Activated CD4-positive, alpha-beta T cell treated with anti-CD3 and anti-CD28 coated beads for 36 hours (primary cell): Measurements from ENCODE around the gene INTS13. TPM values are rescaled to one million over a fixed set of nuclear protein-coding genes. Genes with fewer than 3 reads are reported as not detected.
"Not testable (repeated sequence)": the region's sequence is repeated elsewhere in the genome, so short reads cannot be mapped to it uniquely, and the experiment has no call there.

Source experiments
- ATAC-seq: fragments of 200-7000 bp; cut with Tn5 transposase; one replicate; pipeline ENCODE4 v1.10.0; 2021; ENCODE audit warnings: mild to moderate bottlenecking, moderate library complexity
- CTCF ChIA-PET: fragments of 350-600 bp; sonication (Branson Sonifier 250); formaldehyde crosslinking; loops from one replicate; lab custom pipeline; 2021; ENCODE audit warnings: antibody characterized with exemption; lab: Charles Lee
- POLR2A ChIA-PET: fragments of 350-600 bp; sonication (Branson Sonifier 250); formaldehyde crosslinking; loops from one replicate; lab custom pipeline; 2021; ENCODE audit warnings: antibody characterized with exemption, inconsistent platforms; lab: Charles Lee
- DNase-seq: peaks from one replicate; pipeline ENCODE4 v3.0.0-alpha.2; 2020
- H3K27ac Mint-ChIP-seq: one replicate; pipeline ENCODE4 v1.8.0; 2021; ENCODE audit warnings: mixed read lengths
- H3K27me3 Mint-ChIP-seq: one replicate; pipeline ENCODE4 v1.8.0; 2021; ENCODE audit warnings: mixed read lengths
- H3K36me3 Mint-ChIP-seq: one replicate; pipeline ENCODE4 v1.8.0; 2021; ENCODE audit warnings: low read depth, mixed read lengths
- H3K4me1 Mint-ChIP-seq: one replicate; pipeline ENCODE4 v1.8.0; 2021; ENCODE audit warnings: mixed read lengths
- H3K4me3 Mint-ChIP-seq: one replicate; pipeline ENCODE4 v1.8.0; 2021; ENCODE audit warnings: mild to moderate bottlenecking, moderate library complexity, mixed read lengths
- H3K9me3 Mint-ChIP-seq: one replicate; pipeline ENCODE4 v1.8.0; 2021; ENCODE audit warnings: low read depth, mixed read lengths
- intact Hi-C, 2 experiments: fragments of 100-400 bp; cut with DNase I in 1 of 2; cut with micrococcal nuclease in 1 of 2; formaldehyde crosslinking; loops; one replicate each; pipeline versions ENCODE4 v1.14.2 to v1.15.1; 2022 to 2024; cut with DNase I, micrococcal nuclease
- total RNA-seq, 2 experiments: library from RNA; stranded (reverse); gene quantifications; one replicate each; pipeline ENCODE4 v1.2.3, GENCODE V29; 2021

INTS13 gene
- total RNA-seq, 2 experiments from 2014 or later = 66.3 to 71.5 TPM

GRCh38 chr12:26935636-26936378 is 2.0 kb downstream of the INTS13 start:
- Mint-ChIP-seq H3K9me3 (no peaks in the 10 kb centered on the region), H3K4me1 (peaks cover 47% of the 10 kb centered on the region), H3K27me3 (no peaks in the 10 kb centered on the region), H3K27ac (peak overlapping the region; percentile 99), H3K4me3 (peak overlapping the region; percentile 98), H3K36me3 (peaks cover 35% of the 10 kb centered on the region)
- intact Hi-C loops = loop anchor here (1.0 to 10.0 kb wide), 5 partner anchors 241 to 1884 kb away; partner anchors contain the start of gene MRPS35 (in 1 of the 2)
- ChIA-PET CTCF (interaction anchor here (0.9 to 1.2 kb wide), 3 partner anchors 10 to 79 kb away, joined by 3 to 4 read pairs (median 3); no protein-coding TSS in a partner anchor), POLR2A (no interaction called here)
- DNase-seq (peak; percentile 54), ATAC-seq (no peak)

DNA sequence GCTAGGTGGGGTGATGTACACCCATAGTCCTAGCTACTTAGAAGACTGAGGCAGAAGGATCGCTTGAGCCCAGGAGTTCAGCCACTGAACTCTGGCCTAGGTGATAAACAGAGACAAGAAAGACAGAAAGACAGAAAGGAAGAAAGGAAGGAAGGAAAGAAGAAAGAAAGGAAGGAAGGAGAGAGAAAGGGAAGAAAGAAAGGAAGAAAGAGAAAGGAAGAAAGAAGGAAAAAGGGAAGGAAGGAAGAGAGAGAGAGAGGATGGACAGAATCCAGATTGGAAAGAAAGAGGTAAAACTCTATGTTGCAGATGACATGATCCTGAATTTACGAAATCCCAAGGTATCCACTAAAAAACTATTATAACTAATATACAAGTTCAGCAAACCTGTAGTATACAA is 8.2 kb downstream of the INTS13 start:
- intact Hi-C loops = no loop called here
- DNase-seq = no peak
- Mint-ChIP-seq H3K36me3 (peaks cover 61% of the 10 kb centered on the region), H3K9me3 (no peaks in the 10 kb centered on the region), H3K4me1 (peaks cover 29% of the 10 kb centered on the region), H3K27me3 (no peaks in the 10 kb centered on the region), H3K27ac (no peak overlapping the region), H3K4me3 (no peak overlapping the region)
- POLR2A ChIA-PET = no interaction called here
- CTCF ChIA-PET = no interaction called here
- no peak for ATAC-seq

DNA sequence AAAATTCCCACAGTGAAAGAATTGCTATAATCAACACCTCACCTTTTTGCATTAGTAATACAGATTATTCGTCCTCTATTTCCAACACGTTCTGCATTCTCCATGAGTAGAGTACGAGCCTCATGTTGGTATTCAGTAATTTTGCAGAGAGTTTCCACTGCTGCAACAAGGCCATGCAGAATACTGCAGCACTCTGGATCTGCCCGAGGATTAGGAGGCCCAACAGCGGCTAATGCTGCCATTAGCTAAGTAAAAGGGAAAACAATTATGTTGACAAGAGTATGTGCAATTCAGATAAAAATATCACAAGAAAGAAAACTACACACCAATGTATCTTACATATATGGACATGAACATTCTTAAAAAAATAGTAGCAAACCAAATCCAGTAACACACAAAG is 9.1 kb downstream of the INTS13 start:
- intact Hi-C loops = no loop called here
- Mint-ChIP-seq H3K27me3 (no peaks in the 10 kb centered on the region), H3K9me3 (no peaks in the 10 kb centered on the region), H3K36me3 (peaks cover 57% of the 10 kb centered on the region), H3K4me1 (peaks cover 22% of the 10 kb centered on the region), H3K27ac (no peak overlapping the region), H3K4me3 (no peak overlapping the region)
- CTCF ChIA-PET = interaction anchor here (0.6 to 0.8 kb wide), 2 partner anchors 9 to 31 kb away, joined by 3 to 4 read pairs; no protein-coding TSS in a partner anchor
- POLR2A ChIA-PET = no interaction called here
- ATAC-seq (no peak), DNase-seq (no peak)

GRCh38 chr12:26921886-26922285 is 15.9 kb downstream of the INTS13 start:
- peaks cover 3% of the 10 kb centered on the region for H3K4me1 Mint-ChIP-seq
- H3K9me3 Mint-ChIP-seq = no peaks in the 10 kb centered on the region
- H3K4me3 Mint-ChIP-seq = no peak overlapping the region
- ATAC-seq (no peak), DNase-seq (no peak)
- intact Hi-C loops = no loop called here
- no peak overlapping the region for H3K27ac Mint-ChIP-seq
- ChIA-PET CTCF (no interaction called here), POLR2A (no interaction called here)
- H3K36me3 Mint-ChIP-seq = peaks cover 40% of the 10 kb centered on the region
- H3K27me3 Mint-ChIP-seq = no peaks in the 10 kb centered on the region

DNA sequence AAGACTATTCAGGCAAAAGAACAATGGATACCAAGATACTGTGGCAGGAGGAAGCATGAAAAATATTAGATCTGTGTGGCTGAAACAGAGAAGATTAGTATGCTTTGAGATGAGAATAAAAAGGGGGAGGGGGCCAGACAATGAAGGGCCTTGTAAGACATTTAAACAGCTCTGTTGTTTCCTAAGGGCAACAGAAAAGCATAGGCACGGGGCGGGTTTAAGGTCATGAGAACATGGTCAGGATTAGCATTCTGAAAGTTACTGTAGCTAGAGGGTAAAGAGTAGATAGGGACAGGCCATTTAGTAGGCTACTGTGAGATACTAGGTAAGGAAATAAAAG is 18.6 kb downstream of the INTS13 start:
- intact Hi-C loops = no loop called here
- Mint-ChIP-seq H3K9me3 (no peaks in the 10 kb centered on the region), H3K4me1 (peaks cover 3% of the 10 kb centered on the region), H3K4me3 (no peak overlapping the region), H3K27me3 (no peaks in the 10 kb centered on the region), H3K36me3 (peaks cover 45% of the 10 kb centered on the region), H3K27ac (no peak overlapping the region)
- no peak for ATAC-seq
- CTCF ChIA-PET = interaction anchor here (1.7 to 2.0 kb wide), 3 partner anchors 11 to 387 kb away, joined by 3 to 8 read pairs (median 7); no protein-coding TSS in a partner anchor
- POLR2A ChIA-PET = no interaction called here
- DNase-seq = no peak

DNA sequence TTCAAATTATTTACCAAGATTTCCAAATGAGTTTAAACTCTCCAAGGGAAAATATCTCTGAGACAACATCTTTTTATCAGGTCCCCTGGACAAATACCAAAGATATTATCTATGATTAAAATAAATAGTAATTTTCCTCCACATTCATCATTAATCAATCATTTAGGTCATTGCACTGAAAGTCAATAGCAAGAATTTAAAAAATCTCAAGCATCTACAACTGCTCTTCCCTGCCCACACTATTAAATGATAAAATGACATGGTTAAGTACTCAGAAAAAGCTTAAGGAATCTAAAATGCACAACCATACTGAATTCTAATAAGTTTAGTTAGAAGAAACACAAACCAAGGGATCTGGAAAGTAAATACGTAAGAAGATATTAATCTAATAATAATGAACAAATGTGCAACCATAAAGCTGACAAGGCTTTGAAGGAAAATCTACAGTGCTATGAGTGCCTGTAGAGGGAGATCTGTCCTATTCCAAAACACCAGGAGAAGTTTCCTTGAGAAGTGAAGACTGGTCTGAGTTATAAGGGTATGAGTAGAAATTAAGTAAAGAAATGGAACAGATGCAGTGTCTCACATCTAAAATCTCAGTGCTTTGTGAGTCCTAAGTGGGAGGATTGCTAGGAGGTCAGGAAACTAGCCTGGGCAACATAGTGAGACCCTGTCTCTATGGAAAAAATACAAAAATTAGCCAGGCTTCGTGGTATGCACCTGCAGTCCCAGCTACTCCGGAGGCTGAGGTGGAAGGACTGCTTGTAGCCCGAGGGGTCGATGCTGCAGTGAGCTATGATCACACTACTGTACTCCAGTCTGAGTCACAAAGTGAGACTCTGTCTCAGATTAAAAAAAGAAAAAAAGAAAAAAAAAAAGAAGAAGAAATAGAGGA is 19.2 kb downstream of the INTS13 start:
- ChIA-PET CTCF (interaction anchor here (1.7 to 2.0 kb wide), 3 partner anchors 10 to 387 kb away, joined by 3 to 8 read pairs (median 7); no protein-coding TSS in a partner anchor), POLR2A (no interaction called here)
- Mint-ChIP-seq H3K9me3 (no peaks in the 10 kb centered on the region), H3K4me3 (no peak overlapping the region), H3K27ac (no peak overlapping the region), H3K27me3 (no peaks in the 10 kb centered on the region), H3K36me3 (peaks cover 44% of the 10 kb centered on the region), H3K4me1 (peaks cover 3% of the 10 kb centered on the region)
- ATAC-seq = no peak
- intact Hi-C loops = no loop called here
- no peak for DNase-seq

DNA sequence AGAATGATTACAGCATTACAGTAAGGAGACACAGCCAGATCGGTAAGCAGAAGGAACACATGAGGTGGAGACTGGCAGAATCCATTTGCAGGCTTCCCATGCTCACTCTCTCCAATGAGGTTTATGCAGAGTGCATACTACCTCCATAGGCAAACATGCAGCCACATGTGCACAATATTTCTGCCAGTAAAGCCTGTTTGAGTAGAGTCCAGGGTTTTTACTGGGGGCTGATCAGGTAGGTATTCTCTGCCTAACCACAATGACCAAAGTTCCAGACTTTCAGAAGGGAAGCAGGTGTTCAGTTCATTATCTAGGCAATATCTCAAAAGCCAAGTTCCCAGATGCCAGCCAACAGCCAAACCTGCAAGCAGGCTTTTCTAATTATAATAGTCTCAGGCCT is 31.1 kb downstream of the INTS13 start:
- no peak overlapping the region for H3K27ac Mint-ChIP-seq
- ChIA-PET CTCF (no interaction called here), POLR2A (no interaction called here)

DNA sequence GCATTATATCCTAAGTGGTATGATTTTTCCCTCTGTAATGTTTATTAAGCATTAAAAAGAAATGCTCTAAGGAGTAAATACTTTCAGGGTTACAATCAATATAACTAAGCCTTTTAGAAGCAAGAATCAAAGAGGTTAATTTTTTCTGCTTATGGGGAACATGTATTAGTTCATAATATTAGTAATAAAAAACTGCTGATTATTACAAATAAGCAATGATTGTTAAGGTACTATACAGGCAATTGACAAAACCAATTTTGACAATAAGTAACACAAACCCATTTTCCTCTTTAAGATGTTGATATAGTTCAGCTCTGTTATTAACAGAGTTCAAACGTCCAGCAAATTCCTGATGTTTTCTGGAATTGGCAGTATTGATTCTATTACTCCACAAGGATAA is 31.8 kb downstream of the INTS13 start:
- H3K27ac Mint-ChIP-seq = no peak overlapping the region
- CTCF ChIA-PET = interaction anchor here (0.6 kb wide), 1 partner anchor 21 kb away, joined by 3 read pairs; no protein-coding TSS in a partner anchor
- H3K9me3 Mint-ChIP-seq = peaks cover 5% of the 10 kb centered on the region
- H3K4me3 Mint-ChIP-seq = no peak overlapping the region
- no peaks in the 10 kb centered on the region for H3K27me3 Mint-ChIP-seq
- H3K36me3 Mint-ChIP-seq = peaks cover 72% of the 10 kb centered on the region
- no peaks in the 10 kb centered on the region for H3K4me1 Mint-ChIP-seq
- intact Hi-C loops = no loop called here
- ATAC-seq = no peak
- POLR2A ChIA-PET = no interaction called here
- no peak for DNase-seq

More for the DNA sequence above, 31.1 kb downstream of the INTS13 start:
- intact Hi-C loops = no loop called here
- ATAC-seq = no peak
- Mint-ChIP-seq H3K36me3 (peaks cover 67% of the 10 kb centered on the region), H3K9me3 (peaks cover 5% of the 10 kb centered on the region), H3K27me3 (no peaks in the 10 kb centered on the region), H3K4me1 (no peaks in the 10 kb centered on the region), H3K4me3 (no peak overlapping the region)
- no peak for DNase-seq

GRCh38 chr12:26903396-26903795 is 34.4 kb downstream of the INTS13 start:
- peaks cover 77% of the 10 kb centered on the region for H3K36me3 Mint-ChIP-seq
- H3K4me3 Mint-ChIP-seq, ATAC-seq, DNase-seq, H3K27ac Mint-ChIP-seq, intact Hi-C loops, H3K27me3 Mint-ChIP-seq, H3K9me3 Mint-ChIP-seq, CTCF ChIA-PET, POLR2A ChIA-PET, H3K4me1 Mint-ChIP-seq: not testable (repeated sequence)

GRCh38 chr12:26896913-26897312 is 40.9 kb downstream of the INTS13 start:
- CTCF ChIA-PET = interaction anchor here (0.6 to 2.0 kb wide), 4 partner anchors 12 to 409 kb away, joined by 3 to 10 read pairs (median 5); no protein-coding TSS in a partner anchor
- ATAC-seq = no peak
- Mint-ChIP-seq H3K27me3 (no peaks in the 10 kb centered on the region), H3K27ac (no peak overlapping the region), H3K36me3 (peaks cover 32% of the 10 kb centered on the region), H3K4me1 (peaks cover 5% of the 10 kb centered on the region), H3K9me3 (peaks cover 2% of the 10 kb centered on the region), H3K4me3 (no peak overlapping the region)
- DNase-seq = no peak
- intact Hi-C loops = no loop called here
- POLR2A ChIA-PET = no interaction called here

DNA sequence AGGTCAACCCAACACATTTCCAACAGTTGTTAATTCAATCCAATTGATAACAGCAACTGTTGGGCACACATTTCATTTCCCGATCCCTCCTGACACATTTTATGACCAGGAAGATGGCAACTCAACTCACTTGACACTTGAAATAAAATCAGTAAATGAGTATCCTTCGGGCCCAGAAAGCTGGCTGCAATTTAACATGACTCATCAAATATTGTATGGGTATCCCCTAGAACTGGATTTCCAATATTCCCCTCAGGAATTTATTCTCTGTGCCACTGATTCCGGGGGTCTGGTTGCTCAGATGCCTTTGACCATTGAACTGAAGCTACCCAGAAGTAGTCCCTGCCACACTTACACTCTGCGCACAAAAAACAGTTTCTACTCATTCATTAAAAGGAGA is 42.1 kb downstream of the INTS13 start:
- peaks cover 20% of the 10 kb centered on the region for H3K36me3 Mint-ChIP-seq
- POLR2A ChIA-PET = no interaction called here
- H3K27me3 Mint-ChIP-seq = no peaks in the 10 kb centered on the region
- no peak overlapping the region for H3K27ac Mint-ChIP-seq
- H3K4me3 Mint-ChIP-seq = no peak overlapping the region
- peaks cover 2% of the 10 kb centered on the region for H3K9me3 Mint-ChIP-seq
- no peak for ATAC-seq
- CTCF ChIA-PET = interaction anchor here (0.6 kb wide), 2 partner anchors 10 to 228 kb away, joined by 3 read pairs; no protein-coding TSS in a partner anchor
- peaks cover 5% of the 10 kb centered on the region for H3K4me1 Mint-ChIP-seq
- intact Hi-C loops = no loop called here
- DNase-seq = no peak
